HG02943 (cell line): ENCODE results near the gene CIB1.

Source experiments
- ATAC-seq: cut with Tn5 transposase; IDR thresholded peaks from one replicate; pipeline ENCODE4 v1.9.1; 2021; ENCODE audit warnings: mild to moderate bottlenecking, low read depth, moderate library complexity; ENCODE audit not compliant: unreplicated experiment

The CIB1 gene

GRCh38 chr15:90219421-90220141 is 14.2 kb downstream of the CIB1 start:
- no peak for ATAC-seq

- ATAC-seq: no peak
These were observed 15.9 kb downstream of the CIB1 start for GRCh38 chr15:90217671-90218394.

- no peak for ATAC-seq
These were observed 19.1 kb downstream of the CIB1 start for GRCh38 chr15:90214553-90215196.

GRCh38 chr15:90213818-90214204 is 19.9 kb downstream of the CIB1 start:
- ATAC-seq: no peak

- ATAC-seq: no peak
These were observed 20.5 kb downstream of the CIB1 start for GRCh38 chr15:90213122-90213817.

GRCh38 chr15:90212221-90213098 is 21.3 kb downstream of the CIB1 start:
- no peak for ATAC-seq

- no peak for ATAC-seq
These were observed 22.1 kb downstream of the CIB1 start for GRCh38 chr15:90211440-90212143.

GRCh38 chr15:90211009-90211408 is 22.7 kb downstream of the CIB1 start:
- no peak for ATAC-seq

GRCh38 chr15:90210593-90210992 is 23.1 kb downstream of the CIB1 start:
- ATAC-seq: no peak

GRCh38 chr15:90209591-90209990 is 24.1 kb downstream of the CIB1 start:
- no peak for ATAC-seq

- no peak for ATAC-seq
These were observed 25.4 kb downstream of the CIB1 start for GRCh38 chr15:90208356-90208755.

GRCh38 chr15:90207252-90207651 is 26.5 kb downstream of the CIB1 start:
- ATAC-seq: no peak

GRCh38 chr15:90205886-90206285 is 27.9 kb downstream of the CIB1 start:
- ATAC-seq: no peak

- no peak for ATAC-seq
These were observed 28.5 kb downstream of the CIB1 start for GRCh38 chr15:90205050-90205848.

- ATAC-seq: no peak
These were observed 29.8 kb downstream of the CIB1 start for GRCh38 chr15:90203922-90204321.

- ATAC-seq: no peak
These were observed 30.3 kb downstream of the CIB1 start for GRCh38 chr15:90203473-90203872.

GRCh38 chr15:90202929-90203328 is 30.8 kb downstream of the CIB1 start:
- no peak for ATAC-seq

- ATAC-seq: no peak
These were observed 31.8 kb downstream of the CIB1 start for GRCh38 chr15:90201944-90202375.
